GM12878 (cell line): ENCODE data around the gene RFC3. TPM values are rescaled to one million over a fixed set of nuclear protein-coding genes. Genes with fewer than 3 reads are reported as not detected.

Experiments
- ASH2L ChIP-seq: fragments of 300-600, 200-600 bp; sonication (generic); IDR thresholded peaks from 2 replicates; pipeline ENCODE4 v1.6.1; 2017; ENCODE audit warnings: low read depth, mild to moderate bottlenecking, borderline replicate concordance
- CBX3 ChIP-seq: fragments of 200-600 bp; sonication (generic); IDR thresholded peaks from 2 replicates; pipeline ENCODE4 v1.6.1; 2016; ENCODE audit warnings: low read depth, borderline replicate concordance
- CBX5 ChIP-seq: sonication (generic); IDR thresholded peaks from 2 replicates; pipeline ENCODE4 v1.6.1; 2016; ENCODE audit warnings: low read depth, moderate library complexity, mild to moderate bottlenecking, inconsistent platforms
- CHD1 ChIP-seq: IDR thresholded peaks from 2 replicates; pipeline ENCODE4 v1.6.1; 2012; ENCODE audit warnings: low read depth, low read length, improper control_type of control experiment
- EZH2 ChIP-seq: IDR thresholded peaks from 2 replicates; pipeline ENCODE4 v1.6.1; 2012; ENCODE audit warnings: low read depth, mild to moderate bottlenecking, control low read depth, inconsistent platforms, low read length, borderline replicate concordance; ENCODE audit not compliant: control insufficient read depth
- HDAC2 ChIP-seq: fragments of 200-600 bp; sonication (generic); IDR thresholded peaks from 2 replicates; pipeline ENCODE4 v1.6.1; 2017
- JUNB ChIP-seq: IDR thresholded peaks from 2 replicates; pipeline ENCODE4 v1.6.1; 2016; ENCODE audit warnings: antibody characterized with exemption, mild to moderate bottlenecking
- MXI1 ChIP-seq: fragments of 150-350 bp; IDR thresholded peaks from 2 replicates; pipeline ENCODE4 v1.6.1; 2011; ENCODE audit warnings: low read depth, mild to moderate bottlenecking, inconsistent platforms, low read length, improper control_type of control experiment
- MYC ChIP-seq: IDR thresholded peaks from 2 replicates; pipeline ENCODE4 v1.6.1; 2011; ENCODE audit warnings: mild to moderate bottlenecking, low read length, moderate library complexity, inconsistent platforms; ENCODE audit not compliant: insufficient read depth, insufficient replicate concordance, insufficient read length, severe bottlenecking
- NBN ChIP-seq: fragments of 450-650 bp; IDR thresholded peaks from 2 replicates; pipeline ENCODE4 v1.6.1; 2016
- NR2C1 ChIP-seq: fragments of 450-650 bp; IDR thresholded peaks from 2 replicates; pipeline ENCODE4 v1.6.1; 2017; ENCODE audit warnings: antibody characterized with exemption, mild to moderate bottlenecking, moderate library complexity
- NRF1 ChIP-seq: conservative IDR thresholded peaks from 2 replicates; pipeline ENCODE4 v1.6.1; 2011; ENCODE audit warnings: mild to moderate bottlenecking, low read depth, low read length, improper control_type of control experiment
- POLR2AphosphoS2 ChIP-seq: IDR thresholded peaks from 2 replicates; pipeline ENCODE4 v1.6.1; 2011; ENCODE audit warnings: low read depth, mild to moderate bottlenecking, low read length, improper control_type of control experiment, moderate library complexity
- POU2F2 ChIP-seq: IDR thresholded peaks from 3 replicates; pipeline ENCODE4 v1.6.1; 2011; ENCODE audit warnings: low read depth, mild to moderate bottlenecking, low read length, borderline replicate concordance
- RBBP5 ChIP-seq: fragments of 200-600 bp; sonication (generic); conservative IDR thresholded peaks from 2 replicates; pipeline ENCODE4 v1.6.1; 2016
- RFX5 ChIP-seq: IDR thresholded peaks from 2 replicates; pipeline ENCODE4 v1.6.1; 2011; ENCODE audit warnings: low read depth, low read length, improper control_type of control experiment
- SMC3 ChIP-seq: IDR thresholded peaks from 2 replicates; pipeline ENCODE4 v1.6.1; 2011; ENCODE audit warnings: low read length, improper control_type of control experiment, borderline replicate concordance
- STAT3 ChIP-seq: IDR thresholded peaks from 2 replicates; pipeline ENCODE4 v1.6.1; 2011; ENCODE audit warnings: low read depth, low read length, improper control_type of control experiment
- SUPT20H ChIP-seq: IDR thresholded peaks from 2 replicates; pipeline ENCODE4 v1.6.1; 2011; ENCODE audit warnings: low read depth, mild to moderate bottlenecking, low read length, moderate library complexity, borderline replicate concordance; ENCODE audit not compliant: control insufficient read depth
- TCF12 ChIP-seq: IDR thresholded peaks from 2 replicates; pipeline ENCODE4 v1.6.1; 2011; ENCODE audit warnings: low read depth, mild to moderate bottlenecking, low read length
- ZBED1 ChIP-seq: IDR thresholded peaks from 2 replicates; pipeline ENCODE4 v1.6.1; 2016; ENCODE audit warnings: borderline replicate concordance
- ZNF207 ChIP-seq: fragments of 450-650 bp; IDR thresholded peaks from 2 replicates; pipeline ENCODE4 v1.6.1; 2014; ENCODE audit warnings: antibody characterized with exemption, mild to moderate bottlenecking, borderline replicate concordance
- polyA plus RNA-seq, 11 experiments: library from polyadenylated mRNA; depleted of rRNA in 4 of 11; unstranded in 6 of 11; stranded (reverse) in 5 of 11; fragments of >200 nt; fragmentation: Nextera tagmentation in 4 of 11; fragmentation: Illumina TruSeq in 1 of 11; extraction: Ambion mirVana in 4 of 11; extraction: Trizol in 1 of 11; gene quantifications; 1 replicate in 1 of 11; 2 replicates in 10 of 11; pipeline versions ENCODE4 v1.2.1 to v1.2.3, GENCODE V29; 2011 to 2016; ENCODE audit warnings: inconsistent platforms in 2 of 11, missing spikeins in 2 of 11, low read depth in 1 of 11
- total RNA-seq, 4 experiments: library from RNA; depleted of rRNA in 3 of 4; stranded (reverse); fragments of >200 nt in 3 of 4; fragmentation: Illumina TruSeq in 1 of 4; extraction: Trizol in 1 of 4; gene quantifications; 2 replicates each; pipeline versions ENCODE4 v1.2.1 to v1.2.3, GENCODE V29; 2013 to 2021
- TF ChIP-seq, protein P1 (sequence below): fragments of 450-650 bp; IDR thresholded peaks from 2 replicates; pipeline ENCODE4 v1.6.1; 2018; ENCODE audit warnings: borderline replicate concordance, mild to moderate bottlenecking; ENCODE audit not compliant: partially characterized antibody
- TF ChIP-seq, protein P2 (sequence below): IDR thresholded peaks from 2 replicates; pipeline ENCODE4 v1.6.1; 2012; ENCODE audit warnings: low read depth, low read length, improper control_type of control experiment
- TF ChIP-seq, protein P3 (sequence below): fragments of 150-350 bp; IDR thresholded peaks from 2 replicates; pipeline ENCODE4 v1.6.1; 2016; ENCODE audit warnings: low read depth, low read length

Gene RFC3
- total and polyA plus RNA-seq, 10 of the 15 experiments (the other 5 are each of a cell fraction or from before 2014, with no cell fraction given) = 57.6 to 98.9 (median 81.3) TPM

DNA sequence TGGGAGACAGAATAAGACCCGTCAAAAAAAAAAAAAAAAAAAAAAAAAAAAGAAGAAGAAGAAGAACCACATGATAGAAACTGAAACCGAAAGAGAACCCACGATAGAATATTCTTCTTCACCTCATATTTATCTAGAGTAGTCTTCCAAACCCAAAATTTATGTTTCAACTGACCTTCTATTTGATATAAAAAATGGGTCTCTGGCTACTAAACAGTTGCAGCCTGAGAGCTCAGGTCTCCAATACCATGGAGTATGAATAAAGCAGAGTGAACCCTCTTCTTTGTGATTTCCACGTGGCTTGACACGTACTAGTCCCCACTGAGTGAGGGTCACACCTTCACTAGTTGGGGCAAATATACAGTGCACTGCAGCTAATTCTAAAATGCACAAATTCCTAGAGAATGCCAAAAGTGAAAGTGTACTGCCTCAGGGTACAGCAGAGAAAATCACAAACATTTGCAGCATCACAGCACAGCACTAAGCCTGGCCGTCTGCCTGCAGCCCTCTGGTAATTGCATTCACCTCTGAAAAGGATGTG lies 30.8 kb upstream of the RFC3 start (continued):
- TF ChIP-seq NRF1 (no peak), ZNF207 (no peak), TCF12 (no peak), RFX5 (no peak), HDAC2 (no peak), CHD1 (no peak), POU2F2 (no peak), EZH2 (no peak), CBX5 (no peak), SUPT20H (no peak), MXI1 (no peak), MYC (no peak), ASH2L (no peak), POLR2AphosphoS2 (no peak), SMC3 (no peak), NBN (0 out of 2 replicates have a peak, but pooled peaks have one; percentile 0), CBX3 (no peak), ZBED1 (no peak), STAT3 (no peak), NR2C1 (no peak), JUNB (no peak), RBBP5 (0 out of 2 replicates have a peak, but pooled peaks have one; percentile 60)
- TF ChIP-seq, protein P1, sequence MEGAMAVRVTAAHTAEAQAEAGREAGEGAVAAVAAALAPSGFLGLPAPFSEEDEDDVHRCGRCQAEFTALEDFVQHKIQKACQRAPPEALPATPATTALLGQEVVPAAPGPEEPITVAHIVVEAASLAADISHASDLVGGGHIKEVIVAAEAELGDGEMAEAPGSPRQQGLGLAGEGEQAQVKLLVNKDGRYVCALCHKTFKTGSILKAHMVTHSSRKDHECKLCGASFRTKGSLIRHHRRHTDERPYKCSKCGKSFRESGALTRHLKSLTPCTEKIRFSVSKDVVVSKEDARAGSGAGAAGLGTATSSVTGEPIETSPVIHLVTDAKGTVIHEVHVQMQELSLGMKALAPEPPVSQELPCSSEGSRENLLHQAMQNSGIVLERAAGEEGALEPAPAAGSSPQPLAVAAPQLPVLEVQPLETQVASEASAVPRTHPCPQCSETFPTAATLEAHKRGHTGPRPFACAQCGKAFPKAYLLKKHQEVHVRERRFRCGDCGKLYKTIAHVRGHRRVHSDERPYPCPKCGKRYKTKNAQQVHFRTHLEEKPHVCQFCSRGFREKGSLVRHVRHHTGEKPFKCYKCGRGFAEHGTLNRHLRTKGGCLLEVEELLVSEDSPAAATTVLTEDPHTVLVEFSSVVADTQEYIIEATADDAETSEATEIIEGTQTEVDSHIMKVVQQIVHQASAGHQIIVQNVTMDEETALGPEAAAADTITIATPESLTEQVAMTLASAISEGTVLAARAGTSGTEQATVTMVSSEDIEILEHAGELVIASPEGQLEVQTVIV = no peak
- TF ChIP-seq, protein P2, sequence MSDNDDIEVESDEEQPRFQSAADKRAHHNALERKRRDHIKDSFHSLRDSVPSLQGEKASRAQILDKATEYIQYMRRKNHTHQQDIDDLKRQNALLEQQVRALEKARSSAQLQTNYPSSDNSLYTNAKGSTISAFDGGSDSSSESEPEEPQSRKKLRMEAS = no peak
- TF ChIP-seq, protein P3, sequence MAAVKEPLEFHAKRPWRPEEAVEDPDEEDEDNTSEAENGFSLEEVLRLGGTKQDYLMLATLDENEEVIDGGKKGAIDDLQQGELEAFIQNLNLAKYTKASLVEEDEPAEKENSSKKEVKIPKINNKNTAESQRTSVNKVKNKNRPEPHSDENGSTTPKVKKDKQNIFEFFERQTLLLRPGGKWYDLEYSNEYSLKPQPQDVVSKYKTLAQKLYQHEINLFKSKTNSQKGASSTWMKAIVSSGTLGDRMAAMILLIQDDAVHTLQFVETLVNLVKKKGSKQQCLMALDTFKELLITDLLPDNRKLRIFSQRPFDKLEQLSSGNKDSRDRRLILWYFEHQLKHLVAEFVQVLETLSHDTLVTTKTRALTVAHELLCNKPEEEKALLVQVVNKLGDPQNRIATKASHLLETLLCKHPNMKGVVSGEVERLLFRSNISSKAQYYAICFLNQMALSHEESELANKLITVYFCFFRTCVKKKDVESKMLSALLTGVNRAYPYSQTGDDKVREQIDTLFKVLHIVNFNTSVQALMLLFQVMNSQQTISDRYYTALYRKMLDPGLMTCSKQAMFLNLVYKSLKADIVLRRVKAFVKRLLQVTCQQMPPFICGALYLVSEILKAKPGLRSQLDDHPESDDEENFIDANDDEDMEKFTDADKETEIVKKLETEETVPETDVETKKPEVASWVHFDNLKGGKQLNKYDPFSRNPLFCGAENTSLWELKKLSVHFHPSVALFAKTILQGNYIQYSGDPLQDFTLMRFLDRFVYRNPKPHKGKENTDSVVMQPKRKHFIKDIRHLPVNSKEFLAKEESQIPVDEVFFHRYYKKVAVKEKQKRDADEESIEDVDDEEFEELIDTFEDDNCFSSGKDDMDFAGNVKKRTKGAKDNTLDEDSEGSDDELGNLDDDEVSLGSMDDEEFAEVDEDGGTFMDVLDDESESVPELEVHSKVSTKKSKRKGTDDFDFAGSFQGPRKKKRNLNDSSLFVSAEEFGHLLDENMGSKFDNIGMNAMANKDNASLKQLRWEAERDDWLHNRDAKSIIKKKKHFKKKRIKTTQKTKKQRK = no peak
